Spinal cord (tissue), 10 donors: ENCODE results near the gene MAP3K21. TPM values are rescaled to one million over a fixed set of nuclear protein-coding genes. Genes with fewer than 3 reads are reported as not detected.

ENCODE experiments used
- DNase-seq, 6 donors: peaks; one replicate each; pipeline versions ENCODE4 v3.0.0 to v3.0.0-alpha.2; 2013 to 2015; ENCODE audit warnings: low spot score in 6 of 6, low read depth in 4 of 6
- H3K27ac ChIP-seq: one replicate; pipeline ENCODE4 v1.5.1; 2013; ENCODE audit warnings: low read depth, low read length, control low read depth
- H3K27me3 ChIP-seq: one replicate; pipeline ENCODE4 v1.6.1; 2013; ENCODE audit warnings: low read length; ENCODE audit not compliant: control insufficient read depth, insufficient read depth
- H3K36me3 ChIP-seq: one replicate; pipeline ENCODE4 v1.6.1; 2013; ENCODE audit warnings: low read length; ENCODE audit not compliant: control insufficient read depth, insufficient read depth
- H3K4me1 ChIP-seq: one replicate; pipeline ENCODE4 v1.6.1; 2013; ENCODE audit warnings: low read length; ENCODE audit not compliant: control insufficient read depth, insufficient read depth
- H3K4me3 ChIP-seq: one replicate; pipeline ENCODE4 v1.5.1; 2013; ENCODE audit warnings: low read depth, low read length, control low read depth
- H3K9me3 ChIP-seq: one replicate; pipeline ENCODE4 v1.6.1; 2013; ENCODE audit warnings: low read length; ENCODE audit not compliant: control insufficient read depth, insufficient read depth
- WGBS: methylation state at CpG from one replicate; pipeline ENCODE4 v1.1.5; 2013; ENCODE audit warnings: missing lambda C conversion rate; ENCODE audit not compliant: insufficient coverage; 5-methylcytosine and 5-hydroxymethylcytosine counted together
- polyA plus RNA-seq, 2 donors: library from polyadenylated mRNA; unstranded; fragments of 120-200 nt; gene quantifications; one replicate each; pipeline ENCODE4 v1.2.1, GENCODE V29; 2013; ENCODE audit not compliant: insufficient read length in 2 of 2
- total RNA-seq, 2 donors: library from RNA; depleted of rRNA in 1 of 2; stranded (reverse); fragments of 120-200 nt in 1 of 2; fragments of >200 nt in 1 of 2; gene quantifications; one replicate each; pipeline versions ENCODE4 v1.2.3 to v1.2.4, GENCODE V29; 2013 to 2014
- donor health status: healthy.

MAP3K21 gene
- total and polyA plus RNA-seq, 4 donors = 2.1 to 6.1 (median 5.3) TPM

- H3K4me1 ChIP-seq = no peaks in the 10 kb centered on the region
- no peaks in the 10 kb centered on the region for H3K9me3 ChIP-seq
- peak in 1 of 6 donors; percentile 15 for DNase-seq
- H3K36me3 ChIP-seq = no peaks in the 10 kb centered on the region
- WGBS = 67% methylated on average over 1 of the region's 2 CpGs
- H3K27ac ChIP-seq = no peak overlapping the region
- H3K4me3 ChIP-seq = no peak overlapping the region
- no peaks in the 10 kb centered on the region for H3K27me3 ChIP-seq
These were observed 85.3 kb downstream of the MAP3K21 start for GRCh38 chr1:233412812-233413211.

GRCh38 chr1:233421293-233421692 is 93.8 kb downstream of the MAP3K21 start:
- H3K36me3 ChIP-seq = no peaks in the 10 kb centered on the region
- H3K4me1 ChIP-seq = no peaks in the 10 kb centered on the region
- no peaks in the 10 kb centered on the region for H3K9me3 ChIP-seq
- no peak overlapping the region for H3K4me3 ChIP-seq
- H3K27ac ChIP-seq = no peak overlapping the region
- H3K27me3 ChIP-seq = no peaks in the 10 kb centered on the region
- DNase-seq = no peak

- Histone ChIP-seq H3K36me3 (no peaks in the 10 kb centered on the region), H3K27me3 (no peaks in the 10 kb centered on the region), H3K4me1 (no peaks in the 10 kb centered on the region), H3K9me3 (no peaks in the 10 kb centered on the region), H3K27ac (no peak overlapping the region), H3K4me3 (no peak overlapping the region)
- no CpG with 5 or more reads among the region's 2 CpGs for WGBS
- no peak for DNase-seq
These were observed 97.3 kb downstream of the MAP3K21 start for GRCh38 chr1:233424779-233425178.

- Histone ChIP-seq H3K4me3 (no peak overlapping the region), H3K4me1 (no peaks in the 10 kb centered on the region), H3K36me3 (no peaks in the 10 kb centered on the region), H3K27me3 (no peaks in the 10 kb centered on the region), H3K9me3 (no peaks in the 10 kb centered on the region), H3K27ac (no peak overlapping the region)
- no CpG with 5 or more reads among the region's 1 CpG for WGBS
- DNase-seq = no peak
These were observed 100.4 kb downstream of the MAP3K21 start for GRCh38 chr1:233427907-233428306.

DNA sequence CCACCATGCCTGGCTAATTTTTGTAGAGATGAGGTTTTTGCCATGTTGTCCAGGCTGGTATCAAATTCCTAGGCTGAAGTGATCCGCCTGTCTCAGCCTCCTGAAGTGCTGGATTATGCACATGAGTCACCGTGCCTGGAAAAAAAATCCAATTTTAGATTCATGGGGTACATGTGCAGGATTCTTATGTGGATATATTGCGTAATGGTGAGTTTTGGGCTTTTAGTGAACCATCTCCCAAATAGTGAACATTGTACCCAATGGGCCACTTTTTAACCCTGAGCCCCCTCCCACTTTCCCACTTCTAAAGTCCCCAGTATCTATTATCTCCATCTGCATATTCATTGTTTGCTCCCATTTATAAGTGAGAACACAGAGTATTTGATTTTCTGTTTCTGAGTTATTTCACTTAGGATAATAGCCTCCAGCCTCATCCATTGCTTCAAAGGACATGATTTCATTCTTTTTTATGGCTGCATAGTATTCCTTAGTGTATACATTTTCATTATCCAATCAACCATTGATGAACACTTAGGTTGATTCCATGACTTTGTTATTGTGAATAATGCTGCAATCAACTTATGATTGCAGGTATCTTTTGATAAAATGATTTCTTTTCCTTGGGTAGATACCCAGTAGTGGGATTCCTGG is 104.4 kb downstream of the MAP3K21 start:
- Histone ChIP-seq H3K27ac (no peak overlapping the region), H3K27me3 (no peaks in the 10 kb centered on the region), H3K4me3 (no peak overlapping the region), H3K9me3 (no peaks in the 10 kb centered on the region), H3K4me1 (no peaks in the 10 kb centered on the region), H3K36me3 (no peaks in the 10 kb centered on the region)
- DNase-seq = no peak
- WGBS = 100% methylated on average over 2 of the region's 3 CpGs

DNA sequence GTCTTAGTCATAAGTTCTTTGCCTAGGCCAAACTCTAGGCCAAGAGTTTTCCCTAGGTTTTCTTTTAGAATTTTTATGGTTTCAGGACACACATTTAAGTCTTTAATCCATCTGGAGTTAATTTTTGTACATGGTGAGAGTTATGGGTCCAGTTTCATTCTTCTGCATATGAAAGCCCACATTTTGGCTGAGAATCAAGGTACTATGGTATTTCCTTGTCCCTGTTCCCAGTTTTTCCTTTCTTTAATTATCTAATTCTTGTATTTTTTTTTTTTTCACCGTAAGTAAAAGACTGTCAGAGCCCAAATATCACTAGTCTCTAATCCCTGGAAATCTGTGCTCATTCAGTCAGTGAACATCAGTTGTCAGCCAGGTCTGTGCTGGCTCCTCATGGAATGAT is 105.4 kb downstream of the MAP3K21 start:
- DNase-seq = peak in 1 of 6 donors; percentile 14
- Histone ChIP-seq H3K4me1 (no peaks in the 10 kb centered on the region), H3K36me3 (no peaks in the 10 kb centered on the region), H3K27ac (no peak overlapping the region), H3K4me3 (no peak overlapping the region), H3K9me3 (no peaks in the 10 kb centered on the region), H3K27me3 (no peaks in the 10 kb centered on the region)
- WGBS = no CpG with 5 or more reads among the region's 1 CpG

DNA sequence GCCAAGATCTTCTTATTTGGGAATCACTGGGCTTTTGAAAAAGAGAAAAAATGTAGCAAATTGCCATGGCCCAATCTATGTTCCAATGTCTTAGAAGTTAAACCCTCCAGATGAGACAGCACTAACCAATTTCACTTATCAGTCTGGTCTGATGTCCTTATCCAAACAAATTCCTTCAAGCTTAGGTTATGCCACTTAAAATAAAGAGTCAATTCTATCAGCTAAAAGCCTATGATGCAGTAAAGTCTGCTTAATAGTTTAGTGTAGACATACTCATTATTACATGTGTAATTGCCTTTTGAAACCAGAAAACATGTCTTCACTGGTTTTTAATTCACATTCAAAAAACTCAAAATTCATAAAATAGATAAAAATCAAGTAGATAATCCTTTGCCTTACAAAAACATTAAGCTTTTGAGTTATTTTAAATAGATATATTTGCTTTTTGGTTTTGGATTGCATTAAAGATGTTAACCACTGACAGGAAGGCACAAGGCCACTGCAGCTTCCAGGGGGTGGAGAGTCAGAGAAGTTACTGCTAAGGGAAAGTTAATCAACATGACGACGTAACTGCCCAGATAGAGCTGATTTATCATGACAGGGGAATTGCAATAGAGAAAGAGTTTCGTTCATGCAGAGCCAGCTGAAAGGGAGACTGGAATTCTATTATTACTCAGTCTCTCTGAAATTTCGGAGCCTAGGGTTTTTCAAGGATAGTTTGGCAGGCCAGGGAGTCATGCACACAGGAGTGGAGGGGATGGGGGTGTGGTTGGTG is 106.1 kb downstream of the MAP3K21 start:
- no peaks in the 10 kb centered on the region for H3K27me3 ChIP-seq
- no peak overlapping the region for H3K27ac ChIP-seq
- no peaks in the 10 kb centered on the region for H3K9me3 ChIP-seq
- no peak overlapping the region for H3K4me3 ChIP-seq
- peak in 1 of 6 donors; percentile 25 for DNase-seq
- no peaks in the 10 kb centered on the region for H3K36me3 ChIP-seq
- H3K4me1 ChIP-seq = no peaks in the 10 kb centered on the region
- WGBS = 31% methylated on average over 3 of the region's 4 CpGs

Other genes starting within 250 kb of the MAP3K21 start
- gene PCNX2, start 32.0 kb upstream of the MAP3K21 start, total RNA-seq = 10 to 100 TPM; 28.3 to 85.8 TPM
- gene PCNX2, start 32.0 kb upstream of the MAP3K21 start, polyA plus RNA-seq = 10 to 100 TPM; 24.4 to 31.3 TPM